ENCODE results near the gene NKX1-1. TPM values are rescaled to one million over a fixed set of nuclear protein-coding genes. Genes with fewer than 3 reads are reported as not detected.

Gene NKX1-1
- total and polyA plus RNA-seq, 8 donors, result not detected

DNA sequence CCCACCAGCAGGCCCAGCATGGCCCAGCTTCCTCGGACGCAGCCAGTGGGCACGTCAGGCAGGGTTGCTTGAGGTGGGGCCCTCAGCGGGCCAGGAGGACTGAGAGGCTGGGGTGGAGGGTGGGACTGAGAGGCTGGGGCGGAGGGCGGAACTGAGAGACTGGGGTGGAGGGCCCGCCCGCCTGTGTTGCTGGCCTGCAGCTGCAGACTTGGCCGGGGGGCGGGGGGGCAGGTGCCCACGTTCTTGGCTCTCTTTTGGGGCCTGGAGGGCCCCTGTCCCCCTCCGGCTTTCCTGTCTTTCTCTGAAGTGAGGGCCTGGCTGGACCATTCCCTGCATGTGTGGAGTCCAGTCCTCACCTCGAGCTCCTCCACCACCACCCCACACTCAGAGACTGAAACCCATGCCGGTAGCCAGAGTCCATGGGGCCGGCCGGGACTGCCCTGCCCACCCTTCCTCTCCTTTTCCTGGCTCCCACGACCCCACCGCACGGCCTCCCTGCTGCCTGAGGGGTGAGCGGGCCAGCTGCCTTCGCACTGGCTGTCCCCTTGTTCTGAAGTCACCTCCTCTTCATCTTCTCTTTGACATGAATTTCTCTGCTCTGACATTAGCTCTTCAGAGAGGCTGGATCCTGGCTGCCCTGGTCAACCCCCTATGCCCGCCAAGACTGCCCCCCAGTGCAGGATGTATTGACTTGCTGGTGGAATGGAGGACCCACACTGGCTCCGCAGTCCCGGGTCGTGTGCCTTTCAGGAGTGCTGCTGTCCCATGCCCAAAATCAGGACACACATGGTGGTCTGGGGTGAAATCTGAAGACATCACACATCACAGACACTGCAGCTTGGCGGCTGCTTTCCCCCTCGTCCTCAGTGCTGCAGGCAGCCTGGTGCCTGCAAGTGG, 10.1 kb upstream of the NKX1-1 start:
- TF ChIP-seq, protein P1, sequence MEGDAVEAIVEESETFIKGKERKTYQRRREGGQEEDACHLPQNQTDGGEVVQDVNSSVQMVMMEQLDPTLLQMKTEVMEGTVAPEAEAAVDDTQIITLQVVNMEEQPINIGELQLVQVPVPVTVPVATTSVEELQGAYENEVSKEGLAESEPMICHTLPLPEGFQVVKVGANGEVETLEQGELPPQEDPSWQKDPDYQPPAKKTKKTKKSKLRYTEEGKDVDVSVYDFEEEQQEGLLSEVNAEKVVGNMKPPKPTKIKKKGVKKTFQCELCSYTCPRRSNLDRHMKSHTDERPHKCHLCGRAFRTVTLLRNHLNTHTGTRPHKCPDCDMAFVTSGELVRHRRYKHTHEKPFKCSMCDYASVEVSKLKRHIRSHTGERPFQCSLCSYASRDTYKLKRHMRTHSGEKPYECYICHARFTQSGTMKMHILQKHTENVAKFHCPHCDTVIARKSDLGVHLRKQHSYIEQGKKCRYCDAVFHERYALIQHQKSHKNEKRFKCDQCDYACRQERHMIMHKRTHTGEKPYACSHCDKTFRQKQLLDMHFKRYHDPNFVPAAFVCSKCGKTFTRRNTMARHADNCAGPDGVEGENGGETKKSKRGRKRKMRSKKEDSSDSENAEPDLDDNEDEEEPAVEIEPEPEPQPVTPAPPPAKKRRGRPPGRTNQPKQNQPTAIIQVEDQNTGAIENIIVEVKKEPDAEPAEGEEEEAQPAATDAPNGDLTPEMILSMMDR (IDR thresholded peaks at IDR 0.05), result no peak
- H3K36me3 ChIP-seq, result no peaks in the 10 kb centered on the region
- no peak overlapping the region for H3K27ac ChIP-seq
- H3K9me3 ChIP-seq, result no peaks in the 10 kb centered on the region
- H3K4me1 ChIP-seq, result no peaks in the 10 kb centered on the region
- H3K4me3 ChIP-seq, result no peak overlapping the region
- peaks cover 39 to 99% of the 10 kb centered on the region in 2 donors for H3K27me3 ChIP-seq
- intact Hi-C loops (cut with DNase I), result no loop called here
- peak in 2 of 4 donors; percentile 20 to 62 for DNase-seq
- ATAC-seq, result no peak

GRCh38 chr4:1415681-1415981, 9.4 kb upstream of the NKX1-1 start:
- DNase-seq (no peak), ATAC-seq (no peak)
- H3K36me3 ChIP-seq, result no peaks in the 10 kb centered on the region
- H3K27ac ChIP-seq, result no peak overlapping the region
- TF ChIP-seq, protein P1 (IDR thresholded peaks at IDR 0.05), result no peak
- intact Hi-C loops (cut with DNase I), result no loop called here
- no peak overlapping the region for H3K4me3 ChIP-seq
- H3K9me3 ChIP-seq, result no peaks in the 10 kb centered on the region
- peaks cover 46 to 99% of the 10 kb centered on the region in 2 donors for H3K27me3 ChIP-seq
- H3K4me1 ChIP-seq, result no peaks in the 10 kb centered on the region

DNA sequence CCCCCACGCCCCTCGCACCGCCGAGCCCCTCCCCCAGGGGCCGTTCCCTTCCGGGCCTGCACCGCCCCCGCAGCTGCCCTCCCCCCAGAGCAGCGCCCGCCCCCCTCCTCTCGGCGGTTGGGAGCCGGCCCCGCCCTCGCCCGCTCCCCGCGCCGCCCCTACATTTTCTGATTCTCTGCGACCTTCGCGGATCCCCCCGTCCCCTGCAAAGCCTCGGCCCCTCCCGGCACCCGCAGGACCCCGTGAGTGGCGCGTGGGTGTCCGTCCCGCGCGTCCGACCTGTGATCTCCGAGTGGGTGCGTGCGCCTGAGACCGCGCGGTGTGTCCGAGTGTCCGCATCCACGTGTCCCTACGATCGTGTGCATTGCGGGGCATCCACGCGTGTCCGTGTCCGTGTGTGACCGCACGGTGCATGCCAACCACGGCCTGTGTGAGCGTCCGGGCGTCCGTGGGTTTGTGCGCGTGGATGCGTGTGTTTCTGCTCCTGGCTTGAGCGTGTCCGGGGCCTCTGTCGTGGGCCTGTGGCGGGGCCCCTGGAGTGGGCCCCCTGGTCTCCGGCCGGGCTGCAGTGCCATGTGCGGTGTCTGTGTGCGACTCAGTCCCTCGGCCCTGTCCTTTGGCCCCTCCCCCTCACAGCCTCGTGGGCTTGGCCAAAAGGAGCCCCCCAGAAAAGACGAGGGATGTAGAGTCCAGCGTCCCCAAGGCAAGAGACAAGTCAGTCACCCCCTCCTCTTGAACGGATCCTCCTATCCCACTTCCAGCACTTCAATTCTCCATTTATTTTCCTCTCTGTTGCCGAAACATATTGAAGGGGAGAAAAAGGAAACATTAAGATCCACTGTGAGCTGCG, 8.8 kb upstream of the NKX1-1 start:
- Histone ChIP-seq H3K9me3 (no peaks in the 10 kb centered on the region), H3K36me3 (no peaks in the 10 kb centered on the region), H3K27me3 (peaks cover 50 to 100% of the 10 kb centered on the region in 2 donors), H3K4me1 (no peaks in the 10 kb centered on the region), H3K27ac (no peak overlapping the region), H3K4me3 (no peak overlapping the region)
- intact Hi-C loops (cut with DNase I), result no loop called here
- no peak for ATAC-seq
- peak in 1 of 4 donors; percentile 67 for DNase-seq
- TF ChIP-seq, protein P1 (IDR thresholded peaks at IDR 0.05), result no peak

GRCh38 chr4:1413687-1414479, 7.6 kb upstream of the NKX1-1 start:
- Histone ChIP-seq H3K27me3 (peaks cover 61 to 100% of the 10 kb centered on the region in 2 donors), H3K4me3 (no peak overlapping the region), H3K27ac (no peak overlapping the region), H3K4me1 (no peaks in the 10 kb centered on the region), H3K9me3 (no peaks in the 10 kb centered on the region), H3K36me3 (no peaks in the 10 kb centered on the region)
- DNase-seq (peak in 1 of 4 donors; percentile 24), ATAC-seq (no peak)
- intact Hi-C loops (cut with DNase I), result no loop called here
- TF ChIP-seq, protein P1 (IDR thresholded peaks at IDR 0.05), result no peak
